Measurements from ENCODE around the gene MCEMP1.

Gene MCEMP1

GRCh38 chr19:7729211-7729610 lies 52.3 kb downstream of the MCEMP1 start:
- H3K9me3 ChIP-seq (ENCODE audit: severe bottlenecking), result no peaks in the 10 kb centered on the region
- H3K27me3 ChIP-seq (ENCODE audit: insufficient read depth, poor library complexity, severe bottlenecking), result peaks cover 41% of the 10 kb centered on the region
- no peak overlapping the region for H3K4me3 ChIP-seq (ENCODE audit: severe bottlenecking)
- ATAC-seq (ENCODE audit: low read depth) (no peak), DNase-seq (ENCODE audit: low spot score) (no peak)
- no peak for TF ChIP-seq CTCF (IDR thresholded peaks at IDR 0.05; ENCODE audit: poor library complexity, severe bottlenecking)
- no peaks in the 10 kb centered on the region for H3K36me3 ChIP-seq (ENCODE audit: low read depth)
- no peaks in the 10 kb centered on the region for H3K4me1 ChIP-seq (ENCODE audit: insufficient read depth, poor library complexity, severe bottlenecking)
- H3K27ac ChIP-seq (ENCODE audit: poor library complexity, severe bottlenecking), result no peak overlapping the region

All from RWPE2 (cell line).